Heart left ventricle (tissue), 16 donors: ENCODE measurements around the gene SEC14L6. TPM values are rescaled to one million over a fixed set of nuclear protein-coding genes. Genes with fewer than 3 reads are reported as not detected.

ENCODE experiments used
- ATAC-seq, 4 donors: fragments of 200-7000 bp; cut with Tn5 transposase; one replicate each; pipeline ENCODE4 v1.9.1; 2020 to 2022; ENCODE audit warnings: moderate library complexity in 4 of 4, mild to moderate bottlenecking in 3 of 4, moderate number of reproducible peaks in 1 of 4
- DNase-seq, 5 donors: peaks; one replicate each; pipeline ENCODE4 v3.0.0-alpha.2; 2020
- H3K27ac ChIP-seq, 12 donors: fragments of 200-600 bp; sonication (generic) in 4 of 12; one replicate each; pipeline versions ENCODE4 v1.5.0 to v1.8.0; 2016 to 2022; ENCODE audit warnings: mild to moderate bottlenecking in 2 of 12
- H3K27me3 ChIP-seq, 9 donors: fragments of 200-600 bp; sonication (generic) in 2 of 9; one replicate each; pipeline versions ENCODE4 v1.5.1 to v1.8.0; 2016 to 2022; ENCODE audit warnings: mild to moderate bottlenecking in 3 of 9
- H3K36me3 ChIP-seq, 9 donors: fragments of 200-600 bp; sonication (generic) in 2 of 9; one replicate each; pipeline versions ENCODE4 v1.5.0 to v1.8.0; 2018 to 2022; ENCODE audit warnings: mild to moderate bottlenecking in 2 of 9
- H3K4me1 ChIP-seq, 12 donors: fragments of 200-600 bp; sonication (generic) in 4 of 12; one replicate each; pipeline versions ENCODE4 v1.5.0 to v1.8.0; 2016 to 2022; ENCODE audit warnings: mild to moderate bottlenecking in 3 of 12
- H3K4me3 ChIP-seq, 12 donors: fragments of 200-600 bp; sonication (generic) in 4 of 12; one replicate each; pipeline versions ENCODE4 v1.5.0 to v1.8.0; 2017 to 2022; ENCODE audit warnings: mild to moderate bottlenecking in 9 of 12, moderate library complexity in 4 of 12
- H3K9me3 ChIP-seq, 12 donors: fragments of 200-600 bp; sonication (generic) in 4 of 12; one replicate each; pipeline versions ENCODE4 v1.5.0 to v1.8.0; 2016 to 2022; ENCODE audit warnings: mild to moderate bottlenecking in 1 of 12
- POLR2A ChIP-seq, 2 donors: fragments of 450-650 bp; IDR thresholded peaks; one replicate each; pipeline ENCODE4 v1.6.1; 2017; ENCODE audit warnings: antibody characterized with exemption in 2 of 2, mild to moderate bottlenecking in 2 of 2, moderate library complexity in 2 of 2
- WGBS, 4 donors: extraction: QIAGEN DNeasy Blood & Tissue Kit in 2 of 4; methylation state at CpG; one replicate each; pipeline versions ENCODE4 v1.1.5 to v1.1.7; 2013 to 2018; 5-methylcytosine and 5-hydroxymethylcytosine counted together
- intact Hi-C, 10 donors: fragments of 100-400 bp; cut with DNase I; formaldehyde crosslinking; loops; one replicate each; pipeline versions ENCODE4 v1.11.1 to v1.14.2; 2022
- polyA plus RNA-seq, 2 donors: library from polyadenylated mRNA; stranded (reverse); fragments of 200-250 nt; gene quantifications; one replicate each; pipeline ENCODE4 v1.2.3, GENCODE V29; 2013
- total RNA-seq, 9 donors: library from RNA; depleted of rRNA in 2 of 9; stranded (reverse); fragments of >200 nt in 2 of 9; fragmentation: NEBNext Ultra II Directional in 3 of 9; extraction: Animal tissue kit (Norgen Biotek cat#: 25700) in 3 of 9; gene quantifications; one replicate each; pipeline versions ENCODE4 v1.1.0 to v1.2.4, GENCODE V29; 2016 to 2023
- TF ChIP-seq, protein P1 (sequence below), 12 donors: fragments of 200-600 bp; sonication (generic) in 4 of 12; IDR thresholded peaks; one replicate each; pipeline versions ENCODE4 v1.5.0 to v1.8.0; 2018 to 2022; ENCODE audit warnings: antibody characterized with exemption in 12 of 12, mild to moderate bottlenecking in 5 of 12
- donor health status: ischemic (EF 13 %, LVEDD 7.1; RV severe dilation, severe dysfunction).
- donor health status: healthy with polysubstance abuse.
- donor health status: DM: no; HTN: yes; CAD: no.
- donor health status: DM: no; HTN: no; CAD: no.
- donor health status: ischemic (EF 25% LVEDD 6.9; RV normal size, moderate dysfunction).
- donor health status: ischemic (EF 25% LVEDD 5.7; RV mildly dilated, moderate dysfunction).
- donor health status: healthy.
- donor health status: DM: yes; HTN: yes; CAD: no.
- donor health status: ischemic (EF 35%, LVEDD 5.7; RV mildly dilated, moderate dysfunction).
- donor health status: nonischemic (EF 11% LVEDD 7.7; RV severe dilation, severe dysfunction).
- donor health status: DM: yes; HTN: yes; CAD: no.
- donor health status: PGD.
- donor health status: ischemic (EF 29% LVEDD 5.4; RV normal size, mild dysfunction).
- donor health status: nonischemic (EF 23%, LVEDD 6.1; RV moderate dilation, normal function).

Gene SEC14L6
- total and polyA plus RNA-seq, 11 donors = 0.03 to 2.8 (median 0.16) TPM; not detected in 8

- intact Hi-C loops = no loop called here
- peaks cover 9 to 80% (median 42%) of the 10 kb centered on the region in 9 donors for H3K27me3 ChIP-seq
- no peak for ATAC-seq
These were observed 43.0 kb downstream of the SEC14L6 start for GRCh38 chr22:30503551-30503950.

GRCh38 chr22:30502911-30503310, 43.6 kb downstream of the SEC14L6 start:
- ATAC-seq = no peak
- Histone ChIP-seq H3K36me3 (no peaks in the 10 kb centered on the region), H3K27ac (no peak overlapping the region), H3K4me1 (peaks cover 0 to 4% (median 0%) of the 10 kb centered on the region in 12 donors), H3K4me3 (no peak overlapping the region), H3K27me3 (peaks cover 9 to 74% (median 42%) of the 10 kb centered on the region in 9 donors), H3K9me3 (no peaks in the 10 kb centered on the region)
- 73 to 81% (median 80%) methylated on average over 3 of the region's 3 CpGs for WGBS, 4 donors
- peak in 1 of 5 donors; percentile 6 for DNase-seq
- intact Hi-C loops = no loop called here
- no peak for TF ChIP-seq POLR2A (IDR thresholded peaks at IDR 0.05)

More at GRCh38 chr22:30503551-30503950, 43.0 kb downstream of the SEC14L6 start:
- no peaks in the 10 kb centered on the region for H3K9me3 ChIP-seq
- 71 to 81% (median 75%) methylated on average over 12 of the region's 12 CpGs for WGBS, 4 donors
- no peak overlapping the region for H3K4me3 ChIP-seq
- TF ChIP-seq POLR2A (IDR thresholded peaks at IDR 0.05) = no peak
- TF ChIP-seq, protein P1, sequence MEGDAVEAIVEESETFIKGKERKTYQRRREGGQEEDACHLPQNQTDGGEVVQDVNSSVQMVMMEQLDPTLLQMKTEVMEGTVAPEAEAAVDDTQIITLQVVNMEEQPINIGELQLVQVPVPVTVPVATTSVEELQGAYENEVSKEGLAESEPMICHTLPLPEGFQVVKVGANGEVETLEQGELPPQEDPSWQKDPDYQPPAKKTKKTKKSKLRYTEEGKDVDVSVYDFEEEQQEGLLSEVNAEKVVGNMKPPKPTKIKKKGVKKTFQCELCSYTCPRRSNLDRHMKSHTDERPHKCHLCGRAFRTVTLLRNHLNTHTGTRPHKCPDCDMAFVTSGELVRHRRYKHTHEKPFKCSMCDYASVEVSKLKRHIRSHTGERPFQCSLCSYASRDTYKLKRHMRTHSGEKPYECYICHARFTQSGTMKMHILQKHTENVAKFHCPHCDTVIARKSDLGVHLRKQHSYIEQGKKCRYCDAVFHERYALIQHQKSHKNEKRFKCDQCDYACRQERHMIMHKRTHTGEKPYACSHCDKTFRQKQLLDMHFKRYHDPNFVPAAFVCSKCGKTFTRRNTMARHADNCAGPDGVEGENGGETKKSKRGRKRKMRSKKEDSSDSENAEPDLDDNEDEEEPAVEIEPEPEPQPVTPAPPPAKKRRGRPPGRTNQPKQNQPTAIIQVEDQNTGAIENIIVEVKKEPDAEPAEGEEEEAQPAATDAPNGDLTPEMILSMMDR (IDR thresholded peaks at IDR 0.05) = no peak
- H3K36me3 ChIP-seq = no peaks in the 10 kb centered on the region
- peaks cover 0 to 4% (median 0%) of the 10 kb centered on the region in 12 donors for H3K4me1 ChIP-seq
- peak in 1 of 5 donors; percentile 6 for DNase-seq
- H3K27ac ChIP-seq = no peak overlapping the region

DNA sequence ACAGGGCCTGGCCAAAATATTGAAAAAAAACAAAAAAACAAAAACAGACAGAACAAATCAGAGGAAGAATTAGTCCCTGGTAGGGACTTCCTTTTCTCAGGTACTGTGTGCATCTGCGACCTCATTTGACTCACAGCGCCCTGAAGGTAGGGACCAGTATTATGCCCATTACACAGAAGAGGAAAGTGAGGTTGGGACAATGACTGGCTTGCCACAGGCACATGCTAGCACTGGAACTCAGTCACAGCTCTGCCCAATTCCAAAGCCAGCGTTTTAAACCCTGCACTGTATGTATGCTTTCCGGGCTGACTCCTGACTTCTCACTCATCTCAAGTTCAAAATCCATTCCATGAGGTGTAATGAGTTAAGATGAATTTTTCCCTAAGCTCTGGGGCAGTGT, 44.4 kb downstream of the SEC14L6 start:
- 82 to 94% (median 86%) methylated on average over 4 of the region's 4 CpGs for WGBS, 4 donors
- H3K27ac ChIP-seq = no peak overlapping the region
- peak in 1 of 5 donors; percentile 14 for DNase-seq
- H3K4me1 ChIP-seq = peaks cover 0 to 4% (median 0%) of the 10 kb centered on the region in 12 donors
- H3K9me3 ChIP-seq = no peaks in the 10 kb centered on the region
- intact Hi-C loops = no loop called here
- peaks cover 7 to 68% (median 40%) of the 10 kb centered on the region in 9 donors for H3K27me3 ChIP-seq
- H3K4me3 ChIP-seq = no peak overlapping the region
- ATAC-seq = no peak
- no peaks in the 10 kb centered on the region for H3K36me3 ChIP-seq
- TF ChIP-seq, protein P1 (IDR thresholded peaks at IDR 0.05) = no peak
- no peak for TF ChIP-seq POLR2A (IDR thresholded peaks at IDR 0.05)

- peaks cover 0 to 52% (median 26%) of the 10 kb centered on the region in 9 donors for H3K27me3 ChIP-seq
- ATAC-seq (no peak), DNase-seq (no peak)
- WGBS, 4 donors = 85 to 88% (median 87%) methylated on average over 6 of the region's 6 CpGs
- H3K4me1 ChIP-seq = peaks cover 0 to 4% (median 0%) of the 10 kb centered on the region in 12 donors
- H3K36me3 ChIP-seq = no peaks in the 10 kb centered on the region
- intact Hi-C loops = no loop called here
- TF ChIP-seq, protein P1 (IDR thresholded peaks at IDR 0.05) = no peak
- no peak for TF ChIP-seq POLR2A (IDR thresholded peaks at IDR 0.05)
- H3K9me3 ChIP-seq = no peaks in the 10 kb centered on the region
- H3K27ac ChIP-seq = no peak overlapping the region
- H3K4me3 ChIP-seq = no peak overlapping the region
These were observed 45.9 kb downstream of the SEC14L6 start for GRCh38 chr22:30500628-30501027.
